ENCODE results near the gene AUTS2.

Gene AUTS2

GRCh38 chr7:70313271-70313670 is 715.0 kb downstream of the AUTS2 start:
- ChIA-PET CTCF (no interaction called here), POLR2A (no interaction called here)
- no peaks in the 10 kb centered on the region for H3K9me3 ChIP-seq (ENCODE audit: control insufficient read depth, insufficient read depth, low read depth, low read length)
- no peak overlapping the region for H3K27ac ChIP-seq (ENCODE audit: extremely low read depth, low read depth, low read length)
- TF ChIP-seq ZNF596 (tag by site-specific recombination; IDR thresholded peaks at IDR 0.05) (no peak), HOXA7 (CRISPR knock-in tag; IDR thresholded peaks at IDR 0.05; ENCODE audit: borderline replicate concordance) (no peak), KLF10 (tag by site-specific recombination; IDR thresholded peaks at IDR 0.05) (no peak), ZNF501 (tag by site-specific recombination; IDR thresholded peaks at IDR 0.05) (no peak), SP3 (tag by site-specific recombination; IDR thresholded peaks at IDR 0.05) (no peak), ZNF768 (tag by site-specific recombination; IDR thresholded peaks at IDR 0.05) (no peak), ZNF843 (tag by site-specific recombination; IDR thresholded peaks at IDR 0.05) (no peak), ZNF223 (tag by site-specific recombination; IDR thresholded peaks at IDR 0.05) (no peak), ZNF2 (tag by site-specific recombination; IDR thresholded peaks at IDR 0.05) (no peak), ZNF610 (tag by site-specific recombination; IDR thresholded peaks at IDR 0.05; ENCODE audit: borderline replicate concordance) (no peak), ZNF324 (tag by site-specific recombination; IDR thresholded peaks at IDR 0.05) (no peak), ZNF138 (tag by site-specific recombination; IDR thresholded peaks at IDR 0.05; ENCODE audit: borderline replicate concordance) (no peak), ZNF341 (tag by site-specific recombination; IDR thresholded peaks at IDR 0.05; ENCODE audit: low read depth) (no peak)
- H3K4me3 ChIP-seq (ENCODE audit: low read depth, low read length) = no peak overlapping the region
- H3K4me1 ChIP-seq (ENCODE audit: control insufficient read depth, insufficient read depth, low read length) = no peaks in the 10 kb centered on the region
- no peaks in the 10 kb centered on the region for H3K36me3 ChIP-seq (ENCODE audit: control insufficient read depth in 2 of 2, insufficient read depth in 1 of 2, low read length in 2 of 2)

GRCh38 chr7:70313687-70314086 is 715.4 kb downstream of the AUTS2 start:
- ChIA-PET CTCF (no interaction called here), POLR2A (no interaction called here)
- no peak overlapping the region for H3K4me3 ChIP-seq (ENCODE audit: low read depth, low read length)
- no peaks in the 10 kb centered on the region for H3K4me1 ChIP-seq (ENCODE audit: control insufficient read depth, insufficient read depth, low read length)
- no peak overlapping the region for H3K27ac ChIP-seq (ENCODE audit: extremely low read depth, low read depth, low read length)
- TF ChIP-seq BCL11A (tag by site-specific recombination; IDR thresholded peaks at IDR 0.05; ENCODE audit: low read depth) = no peak
- no peak for TF ChIP-seq ZNF449 (tag by site-specific recombination; IDR thresholded peaks at IDR 0.05)
- TF ChIP-seq ZNF514 (tag by site-specific recombination; IDR thresholded peaks at IDR 0.05) = no peak
- TF ChIP-seq ZNF280C (tag by site-specific recombination; IDR thresholded peaks at IDR 0.05) = no peak
- no peak for TF ChIP-seq ZNF791 (tag by site-specific recombination; IDR thresholded peaks at IDR 0.05)
- no peak for TF ChIP-seq ZNF248 (tag by site-specific recombination; IDR thresholded peaks at IDR 0.05)
- TF ChIP-seq ZNF19 (tag by site-specific recombination; IDR thresholded peaks at IDR 0.05; ENCODE audit: low read depth) = no peak
- no peak for TF ChIP-seq ZNF266 (tag by site-specific recombination; IDR thresholded peaks at IDR 0.05; ENCODE audit: low read depth)
- no peak for TF ChIP-seq PATZ1 (tag by site-specific recombination; IDR thresholded peaks at IDR 0.05)
- H3K36me3 ChIP-seq (ENCODE audit: control insufficient read depth in 2 of 2, insufficient read depth in 1 of 2, low read length in 2 of 2) = no peaks in the 10 kb centered on the region
- H3K9me3 ChIP-seq (ENCODE audit: control insufficient read depth, insufficient read depth, low read depth, low read length) = no peaks in the 10 kb centered on the region
